Activated CD8-positive, alpha-beta memory T cell treated with anti-CD3 and anti-CD28 coated beads for 36 hours (primary cell): ENCODE results near the gene ARL4C. TPM values are rescaled to one million over a fixed set of nuclear protein-coding genes. Genes with fewer than 3 reads are reported as not detected.

Source experiments
- CTCF ChIA-PET: fragments of 350-600 bp; sonication (Branson Sonifier 250); formaldehyde crosslinking; loops from one replicate; lab custom pipeline; 2021; ENCODE audit warnings: antibody characterized with exemption; lab: Charles Lee
- POLR2A ChIA-PET: fragments of 350-600 bp; sonication (Branson Sonifier 250); formaldehyde crosslinking; loops from one replicate; lab custom pipeline; 2021; ENCODE audit warnings: antibody characterized with exemption; lab: Charles Lee
- total RNA-seq, 2 experiments: library from RNA; stranded (reverse); gene quantifications; one replicate each; pipeline ENCODE4 v1.2.3, GENCODE V29; 2021

Gene ARL4C
- total RNA-seq, 2 experiments from 2014 or later, result 43.1 to 43.9 TPM

DNA sequence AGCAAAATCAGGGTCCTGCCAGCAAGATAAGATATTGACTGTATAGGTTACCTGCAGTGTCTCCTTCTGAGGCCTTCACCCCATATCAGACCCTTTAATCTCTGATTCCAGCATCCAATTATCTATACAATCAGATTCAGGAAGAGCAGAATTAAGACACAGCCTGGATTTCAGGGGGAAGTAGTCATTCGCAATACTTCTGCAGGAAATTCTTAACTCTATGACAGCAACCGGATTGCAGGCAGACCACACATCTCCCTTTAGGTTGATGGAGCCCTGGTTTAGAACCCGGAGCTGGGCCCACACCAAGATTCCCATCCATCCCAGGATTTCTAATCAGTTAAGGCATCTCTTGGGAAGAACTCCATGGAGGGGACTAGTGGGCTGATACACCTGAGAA is 9.5 kb downstream of the ARL4C start:
- CTCF ChIA-PET, result interaction anchor here (1.7 kb wide), 1 partner anchor 12 kb away, joined by 4 read pairs; no protein-coding TSS in a partner anchor
- POLR2A ChIA-PET, result no interaction called here

- ChIA-PET CTCF (interaction anchor here (0.6 to 1.5 kb wide), 7 partner anchors 9 to 210 kb away, joined by 3 to 7 read pairs (median 4); no protein-coding TSS in a partner anchor), POLR2A (interaction anchor here (1.3 to 1.7 kb wide), 3 partner anchors 12 to 20 kb away, joined by 3 to 5 read pairs (median 5); partner anchors contain the start of gene ARL4C)
These were observed 13.2 kb downstream of the ARL4C start for GRCh38 chr2:234483568-234484251.

GRCh38 chr2:234481301-234481700 is 15.6 kb downstream of the ARL4C start:
- ChIA-PET POLR2A (no interaction called here), CTCF (no interaction called here)

DNA sequence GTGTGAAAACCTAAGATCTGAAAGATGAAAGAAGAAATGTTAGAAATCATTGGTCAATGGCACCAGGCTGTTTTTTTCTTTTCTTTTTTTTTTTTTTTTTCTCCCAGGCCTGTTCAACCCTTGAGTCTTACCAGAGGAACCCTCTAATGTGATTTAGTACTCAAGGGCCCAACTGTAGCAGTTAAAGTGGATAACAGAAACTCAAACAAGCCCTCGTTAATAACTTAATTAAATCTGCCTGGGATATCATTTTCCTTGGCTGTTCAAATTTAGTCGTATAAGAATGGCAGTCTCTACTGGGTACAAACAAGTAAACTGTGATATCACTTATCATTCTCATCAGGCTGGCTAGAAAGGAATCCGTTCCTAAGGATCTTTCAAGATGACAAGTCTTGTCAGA is 16.5 kb downstream of the ARL4C start:
- POLR2A ChIA-PET, result no interaction called here
- CTCF ChIA-PET, result no interaction called here

- CTCF ChIA-PET, result interaction anchor here (0.6 kb wide), 1 partner anchor 315 kb away, joined by 3 read pairs; no protein-coding TSS in a partner anchor
These were observed 17.4 kb downstream of the ARL4C start for GRCh38 chr2:234479465-234479864.

DNA sequence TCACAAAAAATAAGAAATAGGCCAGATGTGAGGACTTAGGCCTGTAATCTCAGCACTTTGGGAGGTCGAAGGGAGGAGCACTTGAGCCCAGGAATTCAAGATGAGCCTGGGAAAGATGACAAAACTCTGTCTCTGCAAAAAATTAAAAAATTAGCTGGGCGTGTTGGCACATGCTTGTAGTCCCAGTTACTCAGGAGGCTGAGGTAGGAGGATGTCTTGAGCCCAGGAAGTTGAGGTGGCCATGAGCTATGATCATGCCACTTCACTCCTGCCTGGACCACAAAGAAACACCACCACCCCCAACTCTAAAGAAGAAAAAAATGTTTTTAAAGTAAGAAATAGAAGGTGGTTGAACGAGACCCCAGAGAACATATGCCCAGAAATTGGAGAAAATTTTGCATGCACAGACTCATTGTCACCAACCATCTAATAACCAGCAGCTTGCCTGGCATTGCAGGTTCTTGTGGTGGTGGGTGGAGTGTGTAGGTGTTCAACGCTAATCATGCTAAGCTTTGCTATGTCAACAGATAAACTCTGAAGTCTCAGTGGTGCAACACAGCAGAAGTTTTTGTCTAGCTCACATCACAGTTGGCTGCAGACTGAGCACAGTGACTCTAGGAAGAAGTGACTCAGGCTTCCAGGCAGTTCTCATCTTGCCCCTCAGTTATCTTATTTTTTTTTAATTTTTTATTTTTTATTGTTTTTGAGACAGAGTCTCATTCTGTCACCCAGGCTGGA is 18.6 kb downstream of the ARL4C start:
- ChIA-PET CTCF (interaction anchor here (0.8 to 1.5 kb wide), 6 partner anchors 10 to 191 kb away, joined by 3 to 6 read pairs (median 4); no protein-coding TSS in a partner anchor), POLR2A (interaction anchor here (1.0 to 1.2 kb wide), 2 partner anchors 19 to 32 kb away, joined by 4 read pairs; partner anchors contain the start of gene ARL4C)

More at GRCh38 chr2:234479465-234479864, 17.4 kb downstream of the ARL4C start:
- POLR2A ChIA-PET, result interaction anchor here (0.6 kb wide), 1 partner anchor 616 kb away, joined by 7 read pairs; no protein-coding TSS in a partner anchor

- POLR2A ChIA-PET, result no interaction called here
- CTCF ChIA-PET, result interaction anchor here (1.4 kb wide), 1 partner anchor 12 kb away, joined by 3 read pairs; no protein-coding TSS in a partner anchor
These were observed 20.1 kb downstream of the ARL4C start for GRCh38 chr2:234476766-234477165.

DNA sequence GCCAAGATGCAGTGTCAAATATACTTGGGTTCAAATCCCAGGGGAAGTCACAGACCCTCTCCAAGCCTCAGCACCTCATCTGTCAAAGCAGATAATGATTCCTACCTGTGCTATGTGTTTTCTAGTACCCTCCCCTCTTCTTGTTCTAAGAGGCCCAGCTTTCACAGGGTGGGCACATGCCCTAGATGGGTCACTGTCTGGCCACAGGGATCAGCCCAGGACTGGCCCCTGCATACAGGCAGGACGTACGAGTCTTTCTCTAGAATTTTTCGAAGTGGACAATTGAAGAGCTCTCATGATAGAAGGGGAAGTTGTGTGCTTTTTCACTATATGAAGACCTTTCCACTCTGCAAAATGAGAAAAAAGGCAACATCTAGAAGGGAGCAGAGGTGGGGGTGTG is 22.2 kb downstream of the ARL4C start:
- CTCF ChIA-PET, result interaction anchor here (1.0 kb wide), 1 partner anchor 13 kb away, joined by 4 read pairs; no protein-coding TSS in a partner anchor

DNA sequence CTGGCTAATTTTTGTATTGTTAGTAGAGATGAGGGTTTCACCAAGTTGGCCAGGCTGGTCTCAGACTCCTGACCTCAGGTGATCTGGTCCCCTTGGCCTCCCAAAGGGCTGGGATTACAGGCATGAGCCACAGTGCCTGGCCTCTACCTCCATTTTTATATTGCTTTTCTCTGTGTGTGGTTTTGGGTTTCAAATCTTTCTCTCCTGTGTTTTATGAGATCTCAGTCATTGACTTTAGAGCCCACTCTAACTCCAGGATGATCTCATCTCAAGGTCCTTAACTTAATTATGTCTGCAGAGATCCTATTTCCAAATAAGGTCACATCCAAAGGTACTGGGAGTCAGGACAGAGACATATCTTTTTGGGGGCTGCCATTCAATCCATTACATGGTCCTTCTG is 24.7 kb downstream of the ARL4C start:
- ChIA-PET CTCF (no interaction called here), POLR2A (no interaction called here)

More for the DNA sequence above, 22.2 kb downstream of the ARL4C start:
- POLR2A ChIA-PET, result interaction anchor here (0.6 to 1.5 kb wide), 3 partner anchors 9 to 72 kb away, joined by 3 to 5 read pairs (median 4); no protein-coding TSS in a partner anchor

GRCh38 chr2:234469972-234470371 is 26.9 kb downstream of the ARL4C start:
- CTCF ChIA-PET, result interaction anchor here (0.6 to 1.2 kb wide), 3 partner anchors 13 to 39 kb away, joined by 3 to 4 read pairs (median 3); no protein-coding TSS in a partner anchor

GRCh38 chr2:234469251-234469845 is 27.5 kb downstream of the ARL4C start:
- CTCF ChIA-PET, result interaction anchor here (0.6 to 1.2 kb wide), 2 partner anchors 14 to 15 kb away, joined by 3 read pairs; no protein-coding TSS in a partner anchor
- POLR2A ChIA-PET, result no interaction called here

More at GRCh38 chr2:234469972-234470371, 26.9 kb downstream of the ARL4C start:
- POLR2A ChIA-PET, result no interaction called here

DNA sequence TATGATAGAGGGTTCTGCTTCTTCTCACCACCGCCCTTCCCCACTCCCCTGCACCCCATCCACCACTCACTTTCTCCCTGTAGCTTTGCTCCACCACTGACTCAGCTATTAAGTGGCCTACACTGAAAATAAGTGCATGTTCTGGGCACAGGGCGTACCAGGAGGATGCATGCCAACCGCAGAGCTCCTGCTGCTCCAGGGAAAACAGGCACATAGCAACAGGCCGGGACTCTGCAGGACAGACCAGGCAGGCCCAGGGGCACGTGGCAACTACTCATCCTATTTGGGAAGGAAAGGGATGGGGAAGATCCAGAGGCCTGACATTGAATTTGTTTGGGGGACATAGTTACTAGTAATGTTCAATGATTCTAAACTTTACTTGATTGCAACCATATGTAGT is 28.4 kb downstream of the ARL4C start:
- POLR2A ChIA-PET, result no interaction called here
- CTCF ChIA-PET, result interaction anchor here (1.6 kb wide), 1 partner anchor 10 kb away, joined by 4 read pairs; no protein-coding TSS in a partner anchor

- ChIA-PET CTCF (interaction anchor here (1.6 kb wide), 1 partner anchor 11 kb away, joined by 4 read pairs; no protein-coding TSS in a partner anchor), POLR2A (no interaction called here)
These were observed 29.6 kb downstream of the ARL4C start for GRCh38 chr2:234467289-234467688.

DNA sequence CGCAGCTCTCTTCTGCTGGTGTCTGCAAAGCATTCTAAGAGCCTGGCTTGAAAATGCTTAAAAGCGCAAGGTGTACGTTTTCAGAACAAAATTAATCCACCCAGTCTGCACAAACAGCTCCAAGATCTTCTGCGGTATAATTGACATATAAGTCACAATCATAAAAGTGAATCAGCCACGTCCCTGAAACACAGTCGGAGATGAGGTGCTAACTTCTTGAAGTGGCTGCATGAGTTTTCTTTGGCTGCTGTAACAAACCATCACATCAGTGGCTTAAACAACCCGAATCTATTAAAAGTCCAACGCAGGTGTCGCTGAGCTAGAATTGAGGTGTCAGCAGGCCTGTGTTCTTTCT is 32.6 kb downstream of the ARL4C start:
- POLR2A ChIA-PET, result interaction anchor here (0.6 to 1.7 kb wide), 5 partner anchors 10 to 169 kb away, joined by 3 to 13 read pairs (median 5); no protein-coding TSS in a partner anchor

GRCh38 chr2:234463626-234464290 is 33.1 kb downstream of the ARL4C start:
- ChIA-PET CTCF (interaction anchor here (1.1 to 1.4 kb wide), 2 partner anchors 30 to 178 kb away, joined by 3 to 5 read pairs; no protein-coding TSS in a partner anchor), POLR2A (interaction anchor here (1.1 to 1.7 kb wide), 4 partner anchors 10 to 32 kb away, joined by 3 to 13 read pairs (median 6); no protein-coding TSS in a partner anchor)

More for the DNA sequence above, 32.6 kb downstream of the ARL4C start:
- CTCF ChIA-PET, result interaction anchor here (0.7 to 1.6 kb wide), 6 partner anchors 9 to 178 kb away, joined by 3 to 6 read pairs (median 4); no protein-coding TSS in a partner anchor

DNA sequence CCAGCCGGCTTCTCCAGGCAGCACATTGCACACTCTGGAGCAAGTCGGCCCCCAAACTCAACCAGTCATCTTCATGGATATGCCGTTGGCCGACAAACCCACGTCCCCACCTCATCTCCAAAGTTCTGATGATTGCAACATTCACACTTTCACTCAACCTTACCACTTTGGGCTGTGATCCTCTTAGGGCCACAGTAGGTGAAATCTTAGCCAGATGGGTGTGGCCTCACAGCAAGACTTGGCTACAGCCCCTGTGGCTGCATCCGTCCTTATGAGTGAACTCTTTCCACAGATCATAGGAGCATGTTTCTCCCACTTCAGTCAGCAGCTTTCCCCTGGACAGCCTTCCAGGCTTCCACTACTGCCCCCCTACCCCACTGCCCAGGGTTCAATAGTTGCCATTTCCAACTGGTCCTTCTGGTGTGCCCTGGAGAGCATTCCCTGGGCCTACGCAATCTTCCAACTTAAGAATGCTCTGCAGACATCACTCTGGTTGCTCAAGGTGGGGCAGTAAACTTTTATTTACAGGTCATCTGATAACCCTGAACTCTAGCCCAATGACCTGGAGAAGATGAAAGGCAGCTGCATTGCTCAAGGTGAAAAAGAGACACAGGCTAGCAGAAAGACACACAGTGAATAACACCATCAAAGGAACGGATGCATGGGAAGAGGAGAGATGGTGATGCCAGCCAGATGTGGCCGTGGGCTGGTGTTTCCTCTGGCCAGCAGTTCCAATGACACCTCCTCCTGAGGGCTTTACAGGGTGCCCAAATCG is 34.5 kb downstream of the ARL4C start:
- ChIA-PET POLR2A (no interaction called here), CTCF (no interaction called here)

- POLR2A ChIA-PET, result interaction anchor here (1.7 kb wide), 1 partner anchor 13 kb away, joined by 8 read pairs; no protein-coding TSS in a partner anchor
- CTCF ChIA-PET, result interaction anchor here (1.3 to 1.8 kb wide), 2 partner anchors 9 to 24 kb away, joined by 3 to 5 read pairs; no protein-coding TSS in a partner anchor
These were observed 37.4 kb downstream of the ARL4C start for GRCh38 chr2:234459401-234460009.
